ENCODE results near the gene EYA2.

EYA2 gene

DNA sequence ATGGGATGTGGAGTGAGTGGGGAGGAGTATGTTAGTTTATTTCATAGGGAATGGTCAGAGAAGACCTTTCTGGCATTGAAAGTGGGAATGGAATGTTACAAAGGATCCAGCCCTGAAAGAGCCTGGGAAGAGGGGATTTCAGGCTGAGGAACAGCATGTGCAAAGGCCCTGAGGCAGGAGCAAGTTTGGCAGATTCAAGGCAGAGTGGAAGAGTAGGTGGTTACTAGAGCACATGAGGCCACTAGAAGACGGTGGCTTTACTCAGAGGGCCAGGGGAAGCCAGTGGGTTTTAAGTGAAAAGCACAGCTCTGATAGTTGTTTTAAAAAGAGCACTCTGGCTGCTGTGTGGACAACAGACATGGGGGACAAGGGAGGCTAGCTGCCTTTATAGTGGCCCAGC, 234.7 kb downstream of the EYA2 start:
- Histone ChIP-seq H3K36me3 (ENCODE audit: insufficient read depth, low read length) (no peaks in the 10 kb centered on the region), H3F3A (ENCODE audit: low read depth) (no peaks in the 10 kb centered on the region), H3K9me3 (ENCODE audit: insufficient read depth, low read depth, low read length) (no peaks in the 10 kb centered on the region), H3K9ac (ENCODE audit: low read depth, low read length, poor library complexity, severe bottlenecking) (no peak overlapping the region), H3K27me3 (ENCODE audit: insufficient read depth, low read length, poor library complexity, severe bottlenecking) (no peaks in the 10 kb centered on the region), H3K9me2 (replicated peaks; ENCODE audit: low read depth, low read length) (no peaks in the 10 kb centered on the region), H3K79me2 (ENCODE audit: insufficient read depth, low read length) (no peaks in the 10 kb centered on the region), H2AFZ (ENCODE audit: low read length) (no peak overlapping the region), H3K4me2 (ENCODE audit: low read depth, low read length, poor library complexity, severe bottlenecking) (no peak overlapping the region), H3K4me3 (ENCODE audit: low read length, poor library complexity, severe bottlenecking) (no peak overlapping the region), H3K4me1 (ENCODE audit: insufficient read depth, low read length, poor library complexity, severe bottlenecking) (no peaks in the 10 kb centered on the region), H4K20me1 (ENCODE audit: insufficient read depth, low read length, poor library complexity, severe bottlenecking) (no peaks in the 10 kb centered on the region)
- TF ChIP-seq CTCF (conservative IDR thresholded peaks at IDR 0.05; ENCODE audit: low read length) (no peak), EZH2phosphoT487 (IDR thresholded peaks at IDR 0.05; ENCODE audit: borderline replicate concordance) (no peak)

DNA sequence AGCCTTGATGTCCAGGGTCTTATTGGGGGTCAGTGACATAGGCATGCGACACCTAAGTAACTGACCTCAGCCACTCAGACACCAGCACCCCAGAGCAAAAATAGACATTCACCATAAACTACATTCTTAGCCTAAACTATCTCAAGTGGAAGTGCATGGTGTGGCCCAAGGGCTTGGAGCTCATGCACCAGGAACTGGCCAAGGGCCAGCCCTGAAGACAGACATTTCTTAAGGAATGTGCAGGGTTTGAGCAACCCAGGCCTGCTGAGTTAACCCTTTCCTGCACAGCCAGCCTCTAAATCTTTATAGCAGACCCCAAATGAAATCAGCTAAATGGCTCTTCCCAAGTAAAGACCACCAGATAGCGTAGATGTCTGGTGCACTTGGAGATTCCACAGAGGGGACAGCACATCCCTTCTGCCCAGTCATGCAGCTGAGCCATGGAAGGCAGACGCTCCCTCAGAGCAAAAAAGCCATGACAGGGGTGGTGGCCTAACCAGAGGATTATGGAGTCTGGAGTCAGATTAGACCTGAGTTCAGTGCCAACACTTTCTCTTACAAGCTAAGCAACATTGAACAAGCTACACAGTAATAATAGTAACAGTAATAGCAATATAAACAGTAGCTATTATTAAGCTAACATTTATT, 239.3 kb downstream of the EYA2 start:
- TF ChIP-seq CTCF (conservative IDR thresholded peaks at IDR 0.05; ENCODE audit: low read length) (no peak), EZH2phosphoT487 (IDR thresholded peaks at IDR 0.05; ENCODE audit: borderline replicate concordance) (no peak)
- Histone ChIP-seq H3K9ac (ENCODE audit: low read depth, low read length, poor library complexity, severe bottlenecking) (no peak overlapping the region), H3F3A (ENCODE audit: low read depth) (no peaks in the 10 kb centered on the region), H3K36me3 (ENCODE audit: insufficient read depth, low read length) (no peaks in the 10 kb centered on the region), H3K27me3 (ENCODE audit: insufficient read depth, low read length, poor library complexity, severe bottlenecking) (no peaks in the 10 kb centered on the region), H3K9me2 (replicated peaks; ENCODE audit: low read depth, low read length) (no peaks in the 10 kb centered on the region), H3K9me3 (ENCODE audit: insufficient read depth, low read depth, low read length) (no peaks in the 10 kb centered on the region), H4K20me1 (ENCODE audit: insufficient read depth, low read length, poor library complexity, severe bottlenecking) (no peaks in the 10 kb centered on the region), H3K4me1 (ENCODE audit: insufficient read depth, low read length, poor library complexity, severe bottlenecking) (no peaks in the 10 kb centered on the region), H3K79me2 (ENCODE audit: insufficient read depth, low read length) (no peaks in the 10 kb centered on the region), H2AFZ (ENCODE audit: low read length) (no peak overlapping the region), H3K4me2 (ENCODE audit: low read depth, low read length, poor library complexity, severe bottlenecking) (no peak overlapping the region), H3K4me3 (ENCODE audit: low read length, poor library complexity, severe bottlenecking) (no peak overlapping the region)

DNA sequence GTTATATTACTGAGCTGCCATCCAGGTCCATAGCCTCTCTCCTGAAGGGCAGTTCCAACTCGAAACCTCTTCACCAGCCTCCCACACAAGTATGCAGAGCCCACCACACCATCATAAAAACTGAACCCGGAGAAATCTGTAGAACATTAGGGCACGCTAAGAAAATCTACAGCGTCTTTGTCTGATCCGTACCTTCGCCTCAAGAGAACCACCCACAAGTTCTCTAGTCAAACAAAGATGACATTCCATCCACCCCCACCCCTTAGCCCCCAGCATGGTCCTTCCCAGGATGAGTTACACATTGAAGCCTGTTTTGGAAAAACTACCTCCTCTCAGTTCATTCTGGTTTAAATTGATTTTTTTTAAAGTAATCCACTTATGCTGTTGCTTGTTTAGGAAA, 242.1 kb downstream of the EYA2 start:
- Histone ChIP-seq H3K27me3 (ENCODE audit: insufficient read depth, low read length, poor library complexity, severe bottlenecking) (no peaks in the 10 kb centered on the region), H2AFZ (ENCODE audit: low read length) (no peak overlapping the region), H3F3A (ENCODE audit: low read depth) (no peaks in the 10 kb centered on the region), H3K4me1 (ENCODE audit: insufficient read depth, low read length, poor library complexity, severe bottlenecking) (no peaks in the 10 kb centered on the region), H3K36me3 (ENCODE audit: insufficient read depth, low read length) (no peaks in the 10 kb centered on the region), H3K9ac (ENCODE audit: low read depth, low read length, poor library complexity, severe bottlenecking) (no peak overlapping the region), H4K20me1 (ENCODE audit: insufficient read depth, low read length, poor library complexity, severe bottlenecking) (no peaks in the 10 kb centered on the region), H3K79me2 (ENCODE audit: insufficient read depth, low read length) (no peaks in the 10 kb centered on the region), H3K4me2 (ENCODE audit: low read depth, low read length, poor library complexity, severe bottlenecking) (no peak overlapping the region), H3K9me3 (ENCODE audit: insufficient read depth, low read depth, low read length) (no peaks in the 10 kb centered on the region), H3K9me2 (replicated peaks; ENCODE audit: low read depth, low read length) (no peaks in the 10 kb centered on the region), H3K4me3 (ENCODE audit: low read length, poor library complexity, severe bottlenecking) (no peak overlapping the region)
- TF ChIP-seq EZH2phosphoT487 (IDR thresholded peaks at IDR 0.05; ENCODE audit: borderline replicate concordance) (no peak), CTCF (conservative IDR thresholded peaks at IDR 0.05; ENCODE audit: low read length) (no peak)

Measured in Loucy (cell line).